Smooth muscle cell of the coronary artery (primary cell): Measurements from ENCODE around the gene HOXB5. TPM values are rescaled to one million over a fixed set of nuclear protein-coding genes. Genes with fewer than 3 reads are reported as not detected.

Experiments
- total RNA-seq: library from RNA; depleted of rRNA; stranded (reverse); fragments of >200 nt; gene quantifications from 2 replicates; pipeline ENCODE4 v1.2.3, GENCODE V29; 2014; ENCODE audit warnings: low replicate concordance

Gene HOXB5
- not detected in 2 replicates for total RNA-seq

DNA sequence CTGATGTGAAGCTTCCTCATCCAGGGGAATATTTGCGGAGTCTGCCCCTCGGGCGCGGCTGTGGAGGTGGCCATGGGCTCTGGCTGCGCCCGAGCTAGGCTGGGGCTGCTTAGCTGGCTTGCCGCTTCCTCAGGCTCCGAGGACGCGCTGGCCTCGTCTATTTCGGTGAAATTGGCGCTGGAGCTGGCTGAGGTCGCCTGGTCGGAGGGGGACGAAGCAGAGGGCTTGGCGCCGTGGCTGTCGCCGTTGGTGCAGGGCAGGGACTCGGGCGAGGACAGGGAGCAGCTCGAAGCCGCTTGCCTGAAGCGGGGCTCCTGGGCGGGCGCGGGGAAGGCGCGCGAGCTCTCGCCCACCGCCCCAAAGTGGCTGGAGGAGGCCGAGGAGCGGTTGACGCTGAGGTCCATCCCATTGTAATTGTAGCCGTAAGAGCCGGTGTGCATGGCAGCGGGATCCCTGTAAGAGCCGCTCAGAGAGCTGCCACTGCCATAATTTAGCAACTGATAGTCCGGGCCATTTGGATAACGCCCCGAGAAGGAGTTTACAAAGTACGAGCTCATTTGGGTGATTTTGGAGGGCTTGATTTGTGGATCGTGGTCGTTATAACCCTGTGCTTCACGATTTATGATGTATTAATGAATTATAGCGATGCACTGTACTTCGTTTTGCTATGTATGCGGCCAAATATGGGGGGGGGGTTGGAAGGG is at the start of gene HOXB5:
HOXB5 (minus strand) TSS at position 654 of the 704 bp plus-strand sequence; CDS start at position 557, 97 bp downstream.

DNA sequence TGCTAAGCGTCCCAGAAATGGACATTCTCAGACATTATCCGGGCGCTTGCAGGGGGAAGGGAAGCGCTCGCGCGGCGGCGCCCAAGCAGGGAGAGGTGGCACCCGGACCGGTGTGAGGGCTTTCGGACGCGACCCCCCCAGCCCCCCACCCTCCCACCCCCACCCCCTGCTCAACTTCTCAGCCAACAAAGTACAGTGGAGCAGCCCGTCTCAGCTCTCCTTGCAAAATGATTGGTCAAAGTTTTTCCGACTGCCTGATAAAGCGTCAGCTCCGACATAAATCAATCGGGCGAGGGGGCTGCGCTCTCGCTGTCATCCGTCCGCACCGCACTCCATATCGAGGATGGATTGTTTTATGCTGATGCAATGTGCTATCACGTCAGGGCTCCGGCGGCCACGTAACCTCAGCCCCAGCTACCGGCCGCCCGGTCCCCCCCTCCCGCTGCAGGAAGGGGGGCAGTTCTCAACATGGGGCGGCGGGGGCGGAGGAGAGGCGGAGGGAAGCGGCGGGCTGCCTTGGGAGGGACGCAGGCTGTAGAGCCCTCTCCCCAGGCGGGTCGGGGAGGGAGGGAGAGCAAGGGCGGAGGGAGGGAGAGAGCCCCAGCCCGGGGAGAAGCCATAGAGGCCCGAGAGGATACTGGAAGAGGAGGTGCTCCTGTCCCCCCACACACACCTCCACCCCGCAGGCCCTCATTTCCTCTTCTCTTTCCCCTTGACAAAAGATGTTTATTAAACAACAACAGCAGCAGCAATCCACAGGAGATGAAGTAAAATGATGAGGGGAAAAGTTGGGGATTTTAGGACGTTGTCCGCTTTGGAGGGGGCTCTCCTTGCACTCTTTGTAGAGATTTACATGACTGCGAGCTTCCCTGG is 32.9 kb upstream of the HOXB5 start, which contains the start of gene HOXB9:
HOXB9 (minus strand) TSS at position 114 of the 873 bp plus-strand sequence; CDS start at position 25, 89 bp downstream.

DNA sequence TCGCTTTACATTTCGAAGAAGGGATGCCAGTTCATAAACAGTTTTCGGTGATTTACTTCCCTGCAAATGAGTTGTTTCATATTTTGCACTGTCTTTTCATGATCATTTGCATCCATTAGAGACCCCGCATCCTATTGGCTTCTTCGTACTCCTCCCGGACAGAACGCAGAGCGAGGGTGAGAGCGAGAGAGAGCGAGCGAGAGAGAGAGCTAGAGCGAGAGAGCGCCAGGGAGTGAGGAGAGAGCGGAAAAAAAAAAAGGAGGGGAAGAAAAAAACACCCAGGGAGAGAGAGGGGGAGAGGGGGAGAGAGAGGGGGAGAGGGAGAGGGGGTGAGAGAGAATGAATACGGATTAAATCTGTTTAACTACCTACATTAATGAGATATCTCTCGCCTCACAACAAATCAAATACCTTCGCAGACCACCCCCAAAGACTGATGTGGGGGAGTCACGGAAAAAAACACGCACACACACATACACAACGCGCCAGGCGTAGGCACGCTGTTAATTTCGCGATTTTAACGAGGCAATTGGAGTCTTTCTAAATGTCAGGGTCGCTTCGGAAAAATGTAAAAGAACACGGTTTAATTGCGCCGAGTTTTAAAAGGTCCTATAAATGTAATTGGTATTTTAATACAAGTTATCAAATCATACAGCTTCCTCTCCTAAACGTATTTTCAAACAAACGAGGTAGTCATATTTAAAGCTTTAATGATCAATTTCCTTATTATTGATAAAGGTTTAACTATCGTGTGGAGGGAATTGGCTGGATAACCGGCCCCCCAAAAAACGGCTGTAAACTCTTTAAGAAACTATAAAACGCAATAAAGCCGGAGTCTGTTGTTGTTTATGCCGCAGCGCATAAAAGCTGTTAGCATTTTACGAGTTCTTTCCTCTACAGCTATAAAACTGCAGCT is 21.7 kb upstream of the HOXB5 start, which contains the start of gene HOXB8:
HOXB8 (minus strand) TSS at position 246 of the 916 bp plus-strand sequence. CDS start 588 bp downstream, outside the sequence.

GRCh38 chr17:48610282-48611211 is 17.0 kb upstream of the HOXB5 start, which contains the start of gene HOXB7:
TSS of gene HOXB7 (minus strand) at chr17:48611017. CDS start at chr17:48610918, 99 bp downstream.

DNA sequence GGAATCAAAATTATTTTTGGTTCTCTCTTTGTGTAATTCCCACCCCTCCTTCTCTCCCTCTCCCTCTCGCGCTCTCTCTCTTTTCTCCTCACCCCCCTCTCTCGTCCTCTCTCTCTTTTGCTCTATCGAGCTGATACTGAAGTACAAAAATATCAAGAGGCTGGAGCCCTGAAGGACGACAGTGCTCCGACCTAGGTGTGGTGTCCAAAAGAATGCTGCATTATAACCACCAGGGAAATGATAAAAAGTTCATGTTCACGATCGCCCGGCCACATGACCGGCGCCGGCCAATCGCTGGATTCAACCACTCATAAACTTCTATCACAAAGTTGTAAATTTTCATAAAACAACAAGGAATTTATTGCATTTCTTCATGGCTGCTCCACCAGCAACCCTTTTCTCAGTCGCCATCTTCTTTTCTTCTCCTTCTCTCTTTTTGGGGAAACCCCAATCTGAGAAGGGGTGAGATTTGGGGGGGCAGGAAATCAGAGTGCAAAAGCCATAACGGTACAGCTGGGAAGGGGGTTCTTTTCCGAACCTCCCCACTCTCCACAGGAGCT is 11.3 kb upstream of the HOXB5 start, which contains the start of gene HOXB6:
HOXB6 (minus strand) TSS at position 217 of the 560 bp plus-strand sequence. CDS start 6,836 bp downstream, outside the sequence.

DNA sequence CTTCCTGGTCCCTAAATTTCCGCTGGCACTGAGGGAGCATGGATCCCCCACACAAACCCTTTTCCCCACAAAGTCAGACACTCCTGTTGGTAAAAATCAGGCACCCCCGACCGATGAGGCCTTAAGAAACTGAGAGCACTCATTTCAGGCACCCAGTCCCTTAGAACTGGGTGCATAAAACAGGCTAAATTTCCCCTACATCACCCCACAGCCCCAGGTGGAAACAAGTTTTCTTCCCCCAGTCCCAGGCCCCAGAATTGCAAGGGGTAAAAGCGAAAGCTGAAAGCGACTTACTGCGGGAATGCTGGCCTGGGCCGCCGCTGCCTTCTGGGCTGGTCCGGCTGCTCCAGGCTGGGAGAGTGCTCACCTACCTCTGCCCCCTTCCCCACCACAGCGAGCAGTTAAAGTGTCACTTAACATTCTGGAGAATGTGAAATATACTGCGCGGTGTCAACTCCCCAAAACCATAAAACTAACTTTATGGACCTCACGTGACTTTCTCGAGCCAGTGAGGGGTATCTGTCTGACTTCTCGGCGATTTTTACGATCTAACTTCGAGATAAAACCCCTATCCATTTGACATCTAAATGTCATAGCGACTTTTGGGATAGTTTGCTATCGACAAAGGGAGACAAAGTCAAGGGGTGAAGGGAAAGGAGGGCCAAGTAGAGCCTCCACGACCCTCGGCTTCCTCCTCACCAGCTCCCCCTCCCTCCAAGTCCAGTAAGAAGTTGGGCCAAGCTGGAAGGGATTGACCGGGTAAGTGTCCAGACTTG is 3.6 kb downstream of the HOXB5 start, which contains the start of gene HOXB3:
HOXB3 (minus strand) TSS at position 411 of the 776 bp plus-strand sequence. CDS start 37,767 bp downstream, outside the sequence.

GRCh38 chr17:48577946-48578615 is 15.5 kb downstream of the HOXB5 start, which contains the start of gene HOXB4:
TSS of gene HOXB4 (minus strand) at chr17:48578350. CDS start at chr17:48578319, 31 bp downstream.

GRCh38 chr17:48545022-48545375 is 48.6 kb downstream of the HOXB5 start, which contains the start of gene HOXB2:
TSS of gene HOXB2 (minus strand) at chr17:48545109. CDS start at chr17:48544911, 198 bp downstream.

Other genes with a start within 250 kb of the HOXB5 start
- gene SKAP1, start 163.6 kb downstream of the HOXB5 start, total RNA-seq: not detected in 2 replicates
- gene HOXB1, start 62.8 kb downstream of the HOXB5 start, total RNA-seq: not detected in 2 replicates
- gene HOXB2, start 48.7 kb downstream of the HOXB5 start, total RNA-seq: 0.47 and 3.8 TPM in 2 replicates
- gene HOXB4, start 15.4 kb downstream of the HOXB5 start, total RNA-seq: 0.35 and 0.90 TPM in 2 replicates
- gene HOXB3, start 3.5 kb downstream of the HOXB5 start, total RNA-seq: 0.59 and 2.6 TPM in 2 replicates
- gene HOXB6, start 11.2 kb upstream of the HOXB5 start, total RNA-seq: 0.08 and 0.12 TPM in 2 replicates
- gene HOXB7, start 17.2 kb upstream of the HOXB5 start, total RNA-seq: 0.30 TPM in 1 of 2 replicates, not detected in the other
- not detected in 2 replicates for gene HOXB8, start 21.5 kb upstream of the HOXB5 start, total RNA-seq
- gene HOXB9, start 32.6 kb upstream of the HOXB5 start, total RNA-seq: not detected in 2 replicates
- not detected in 2 replicates for gene PRAC1, start 128.7 kb upstream of the HOXB5 start, total RNA-seq
- gene PRAC2, start 129.4 kb upstream of the HOXB5 start, total RNA-seq: not detected in 2 replicates
- gene HOXB13, start 135.0 kb upstream of the HOXB5 start, total RNA-seq: not detected in 2 replicates
- gene TTLL6, start 223.4 kb upstream of the HOXB5 start, total RNA-seq: not detected in 2 replicates
- gene CALCOCO2, start 237.3 kb upstream of the HOXB5 start, total RNA-seq: 29.3 and 66.0 TPM in 2 replicates